Activated CD4-positive, alpha-beta T cell treated with anti-CD3 and anti-CD28 coated beads for 36 hours (primary cell): ENCODE results near the gene ERC2. TPM values are rescaled to one million over a fixed set of nuclear protein-coding genes. Genes with fewer than 3 reads are reported as not detected.

Source experiments
- ATAC-seq: fragments of 200-7000 bp; cut with Tn5 transposase; one replicate; pipeline ENCODE4 v1.10.0; 2021; ENCODE audit warnings: mild to moderate bottlenecking, moderate library complexity
- CTCF ChIA-PET: fragments of 350-600 bp; sonication (Branson Sonifier 250); formaldehyde crosslinking; loops from one replicate; lab custom pipeline; 2021; ENCODE audit warnings: antibody characterized with exemption; lab: Charles Lee
- POLR2A ChIA-PET: fragments of 350-600 bp; sonication (Branson Sonifier 250); formaldehyde crosslinking; loops from one replicate; lab custom pipeline; 2021; ENCODE audit warnings: antibody characterized with exemption, inconsistent platforms; lab: Charles Lee
- DNase-seq: peaks from one replicate; pipeline ENCODE4 v3.0.0-alpha.2; 2020
- H3K27ac Mint-ChIP-seq: one replicate; pipeline ENCODE4 v1.8.0; 2021; ENCODE audit warnings: mixed read lengths
- H3K27me3 Mint-ChIP-seq: one replicate; pipeline ENCODE4 v1.8.0; 2021; ENCODE audit warnings: mixed read lengths
- H3K36me3 Mint-ChIP-seq: one replicate; pipeline ENCODE4 v1.8.0; 2021; ENCODE audit warnings: low read depth, mixed read lengths
- H3K4me1 Mint-ChIP-seq: one replicate; pipeline ENCODE4 v1.8.0; 2021; ENCODE audit warnings: mixed read lengths
- H3K4me3 Mint-ChIP-seq: one replicate; pipeline ENCODE4 v1.8.0; 2021; ENCODE audit warnings: mild to moderate bottlenecking, moderate library complexity, mixed read lengths
- H3K9me3 Mint-ChIP-seq: one replicate; pipeline ENCODE4 v1.8.0; 2021; ENCODE audit warnings: low read depth, mixed read lengths
- intact Hi-C, 2 experiments: fragments of 100-400 bp; cut with DNase I in 1 of 2; cut with micrococcal nuclease in 1 of 2; formaldehyde crosslinking; loops; one replicate each; pipeline versions ENCODE4 v1.14.2 to v1.15.1; 2022 to 2024; cut with DNase I, micrococcal nuclease
- total RNA-seq, 2 experiments: library from RNA; stranded (reverse); gene quantifications; one replicate each; pipeline ENCODE4 v1.2.3, GENCODE V29; 2021

ERC2 gene
- total RNA-seq, 2 experiments from 2014 or later: not detected

DNA sequence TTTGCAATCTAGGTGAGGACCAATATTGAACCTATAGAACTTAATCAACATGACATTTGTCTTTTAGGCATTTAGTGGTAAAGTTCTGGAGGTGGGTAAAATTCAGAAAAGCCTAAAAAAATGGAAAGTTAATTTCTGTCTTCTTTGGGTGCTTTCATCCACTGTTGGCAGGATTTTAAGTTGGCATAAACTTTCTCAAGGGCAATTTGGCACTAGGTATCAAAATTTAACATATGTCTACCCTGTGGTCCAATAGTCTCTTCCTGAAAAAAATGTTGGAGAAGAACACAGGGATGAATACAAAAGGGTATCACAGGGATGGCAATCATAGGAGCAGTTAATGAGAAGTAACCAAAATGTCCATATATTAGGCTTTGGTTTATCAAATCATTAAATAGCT, 754.2 kb downstream of the ERC2 start:
- Mint-ChIP-seq H3K9me3 (no peaks in the 10 kb centered on the region), H3K4me3 (no peak overlapping the region), H3K27me3 (peaks cover 2% of the 10 kb centered on the region), H3K36me3 (no peaks in the 10 kb centered on the region), H3K27ac (no peak overlapping the region), H3K4me1 (no peaks in the 10 kb centered on the region)
- no peak for DNase-seq
- intact Hi-C loops: no loop called here
- POLR2A ChIA-PET: no interaction called here
- ATAC-seq: no peak
- CTCF ChIA-PET: no interaction called here

DNA sequence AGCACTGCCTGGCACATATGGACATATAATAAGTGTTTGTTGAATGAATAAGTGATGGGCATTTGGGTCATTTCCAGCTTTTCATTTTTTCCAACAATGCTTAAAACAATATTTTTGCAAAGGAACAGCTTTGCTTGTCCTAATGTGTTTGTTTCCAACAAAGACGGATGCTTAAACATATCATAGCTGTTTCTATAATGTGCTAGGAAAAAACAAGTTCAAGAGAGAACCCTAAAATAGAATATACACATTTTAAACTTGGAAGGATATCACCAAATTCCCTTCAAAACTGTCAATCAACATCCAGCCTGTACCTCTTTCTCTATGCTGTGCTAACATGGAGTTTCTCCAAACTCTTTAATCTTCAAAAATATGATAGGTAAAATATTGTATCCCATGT, 756.6 kb downstream of the ERC2 start:
- Mint-ChIP-seq H3K4me1 (no peaks in the 10 kb centered on the region), H3K27ac (no peak overlapping the region), H3K27me3 (peaks cover 2% of the 10 kb centered on the region), H3K36me3 (no peaks in the 10 kb centered on the region), H3K4me3 (no peak overlapping the region), H3K9me3 (no peaks in the 10 kb centered on the region)
- ChIA-PET POLR2A (no interaction called here), CTCF (no interaction called here)
- intact Hi-C loops: no loop called here
- ATAC-seq (no peak), DNase-seq (no peak)

DNA sequence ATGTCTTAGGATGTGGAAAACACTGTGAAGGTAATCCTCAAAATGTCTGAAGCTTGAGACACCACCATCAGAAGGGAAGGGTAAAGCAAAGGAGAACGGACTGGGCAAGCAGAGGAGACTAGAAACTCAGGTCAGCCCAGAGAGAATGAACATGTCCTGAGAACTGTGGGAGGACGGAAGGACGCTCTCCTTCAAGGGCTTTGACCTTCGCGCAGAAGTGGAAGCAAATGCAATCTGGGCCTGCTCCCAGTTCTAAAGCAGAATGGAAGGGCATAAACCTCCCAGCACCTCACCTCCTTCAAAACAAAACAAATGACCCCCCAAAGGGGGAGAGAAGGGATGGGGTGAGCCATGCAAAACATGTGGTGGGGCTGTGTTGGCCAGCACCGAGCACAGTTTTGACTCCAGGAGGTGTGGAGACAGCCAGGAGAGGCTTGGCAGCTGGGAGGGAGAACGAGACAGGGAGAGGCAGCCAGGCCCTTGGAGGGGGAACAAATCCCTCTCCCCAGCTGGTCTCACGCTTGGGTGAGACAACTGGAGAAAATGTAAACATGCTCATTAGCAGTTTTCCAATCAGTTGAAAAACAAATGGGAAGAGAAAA, 758.8 kb downstream of the ERC2 start:
- CTCF ChIA-PET: interaction anchor here (0.6 to 1.0 kb wide), 2 partner anchors 9 to 21 kb away, joined by 3 to 6 read pairs; no protein-coding TSS in a partner anchor
- Mint-ChIP-seq H3K36me3 (no peaks in the 10 kb centered on the region), H3K4me3 (no peak overlapping the region), H3K27me3 (peaks cover 4% of the 10 kb centered on the region), H3K9me3 (no peaks in the 10 kb centered on the region), H3K27ac (no peak overlapping the region), H3K4me1 (no peaks in the 10 kb centered on the region)
- POLR2A ChIA-PET: no interaction called here
- no peak for DNase-seq
- ATAC-seq: no peak
- intact Hi-C loops: no loop called here

DNA sequence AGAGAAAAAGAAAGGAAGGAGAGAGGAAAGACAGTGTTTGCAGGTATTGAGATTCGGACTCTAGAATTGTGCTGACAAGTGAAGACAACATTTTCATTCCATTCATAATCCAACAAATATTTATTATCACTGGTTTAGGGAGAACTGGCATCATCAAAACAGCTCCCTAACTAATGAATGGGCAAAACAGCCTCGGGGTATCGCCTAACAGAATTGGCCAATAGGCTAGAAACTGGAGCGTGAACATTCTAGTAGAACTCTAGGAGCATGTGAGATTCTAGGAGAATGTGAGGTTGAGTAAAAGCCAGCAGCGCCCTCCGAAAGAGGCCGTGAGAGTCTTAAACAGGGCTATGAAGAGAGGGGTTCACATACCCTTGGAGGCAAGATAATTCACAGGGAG, 759.3 kb downstream of the ERC2 start:
- ChIA-PET CTCF (interaction anchor here (1.0 kb wide), 1 partner anchor 9 kb away, joined by 6 read pairs; no protein-coding TSS in a partner anchor), POLR2A (no interaction called here)
- H3K27ac Mint-ChIP-seq: no peak overlapping the region
- H3K36me3 Mint-ChIP-seq: no peaks in the 10 kb centered on the region
- H3K4me1 Mint-ChIP-seq: no peaks in the 10 kb centered on the region
- intact Hi-C loops: no loop called here
- no peak for ATAC-seq
- H3K9me3 Mint-ChIP-seq: no peaks in the 10 kb centered on the region
- DNase-seq: no peak
- peaks cover 4% of the 10 kb centered on the region for H3K27me3 Mint-ChIP-seq
- H3K4me3 Mint-ChIP-seq: no peak overlapping the region

DNA sequence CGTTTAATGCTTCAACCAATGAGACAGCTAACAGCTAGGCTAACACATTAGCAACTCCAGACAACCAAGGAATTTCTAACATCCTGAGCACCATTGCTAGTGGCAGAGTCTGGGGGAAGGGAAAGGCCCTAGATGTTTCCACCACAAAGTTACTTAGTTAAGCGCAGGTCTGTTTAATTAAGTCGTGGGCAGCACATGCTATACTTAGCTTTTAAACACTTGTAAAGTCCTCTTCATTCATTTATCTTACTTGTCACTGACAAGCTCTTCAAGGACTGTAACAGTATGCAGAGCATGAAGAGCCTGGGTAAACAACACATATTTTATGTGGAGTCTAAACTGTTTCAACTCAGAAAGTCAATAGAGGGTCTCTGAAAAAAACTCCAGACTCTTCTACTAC, 760.0 kb downstream of the ERC2 start:
- Mint-ChIP-seq H3K36me3 (no peaks in the 10 kb centered on the region), H3K9me3 (no peaks in the 10 kb centered on the region), H3K4me1 (no peaks in the 10 kb centered on the region), H3K4me3 (no peak overlapping the region), H3K27me3 (peaks cover 4% of the 10 kb centered on the region), H3K27ac (no peak overlapping the region)
- DNase-seq (no peak), ATAC-seq (no peak)
- ChIA-PET POLR2A (no interaction called here), CTCF (interaction anchor here (1.0 kb wide), 1 partner anchor 10 kb away, joined by 6 read pairs; no protein-coding TSS in a partner anchor)
- intact Hi-C loops: no loop called here

DNA sequence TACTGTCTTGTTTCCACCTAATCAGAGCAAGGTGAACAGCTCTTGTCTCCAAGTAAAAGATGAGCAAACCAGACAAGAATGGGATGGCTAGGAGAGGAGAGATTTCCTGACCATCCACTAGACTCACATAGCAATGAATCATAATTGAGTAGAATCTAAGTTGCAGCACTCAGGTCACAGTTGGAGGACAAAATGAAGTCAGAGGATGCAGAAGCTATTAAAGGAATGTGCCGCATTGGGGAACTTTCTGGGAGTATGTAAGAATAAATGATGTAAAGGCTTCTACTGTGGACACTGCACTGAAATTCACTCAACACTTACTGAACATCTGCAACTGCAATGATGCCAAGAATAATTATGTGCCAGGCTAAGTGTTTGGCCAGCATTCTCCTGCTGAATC, 763.7 kb downstream of the ERC2 start:
- H3K36me3 Mint-ChIP-seq: no peaks in the 10 kb centered on the region
- CTCF ChIA-PET: interaction anchor here (1.3 kb wide), 1 partner anchor 1050 kb away, joined by 3 read pairs; no protein-coding TSS in a partner anchor
- intact Hi-C loops: no loop called here

DNA sequence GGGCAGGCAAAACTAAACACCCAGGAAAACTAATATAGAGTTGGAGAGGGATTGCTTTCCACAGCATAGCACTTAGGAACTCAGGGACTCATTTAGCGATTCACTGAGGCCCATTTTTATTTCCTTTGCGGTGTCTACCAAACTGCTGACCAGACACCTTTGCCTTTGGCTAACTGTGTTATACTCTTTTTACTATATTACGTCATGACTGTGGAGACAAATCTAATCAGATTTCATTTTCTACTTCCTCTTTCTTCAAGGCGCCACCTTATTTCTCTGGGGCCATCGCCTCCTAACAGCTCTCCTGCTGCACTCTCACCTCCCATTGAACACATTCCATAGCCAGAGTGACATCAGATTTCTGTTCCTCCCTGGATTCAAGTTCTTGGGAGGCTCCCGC, 765.4 kb downstream of the ERC2 start:
- DNase-seq (no peak), ATAC-seq (no peak)
- CTCF ChIA-PET: no interaction called here
- intact Hi-C loops: no loop called here
- H3K4me1 Mint-ChIP-seq: no peaks in the 10 kb centered on the region
- POLR2A ChIA-PET: interaction anchor here (0.6 kb wide), 1 partner anchor 499 kb away, joined by 5 read pairs; no protein-coding TSS in a partner anchor
- H3K27me3 Mint-ChIP-seq: peaks cover 7% of the 10 kb centered on the region
- no peak overlapping the region for H3K4me3 Mint-ChIP-seq
- no peaks in the 10 kb centered on the region for H3K9me3 Mint-ChIP-seq
- no peak overlapping the region for H3K27ac Mint-ChIP-seq
- H3K36me3 Mint-ChIP-seq: no peaks in the 10 kb centered on the region

More for the DNA sequence above, 763.7 kb downstream of the ERC2 start:
- no peaks in the 10 kb centered on the region for H3K9me3 Mint-ChIP-seq
- ATAC-seq (no peak), DNase-seq (no peak)
- POLR2A ChIA-PET: no interaction called here
- H3K4me1 Mint-ChIP-seq: no peaks in the 10 kb centered on the region
- no peak overlapping the region for H3K4me3 Mint-ChIP-seq
- H3K27me3 Mint-ChIP-seq: peaks cover 9% of the 10 kb centered on the region
- H3K27ac Mint-ChIP-seq: no peak overlapping the region

DNA sequence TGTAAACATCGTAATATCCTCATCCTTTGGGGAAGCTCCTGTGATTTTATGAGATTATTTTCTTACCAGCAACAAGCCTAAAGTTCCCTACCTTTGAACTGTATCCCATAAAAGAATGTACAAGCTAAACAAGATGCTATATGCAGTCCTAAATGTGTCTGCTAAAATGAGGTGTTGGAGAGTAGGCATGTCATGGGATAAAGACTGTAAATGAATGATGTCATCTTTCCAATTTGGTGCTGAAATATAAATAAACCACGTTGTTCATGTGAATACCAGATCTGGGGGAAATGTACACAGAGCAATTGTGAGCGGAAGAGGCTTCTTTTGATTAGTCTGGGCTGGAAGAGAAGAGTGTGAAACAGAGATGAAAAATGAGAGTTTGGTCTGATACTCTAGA, 766.3 kb downstream of the ERC2 start:
- Mint-ChIP-seq H3K4me1 (no peaks in the 10 kb centered on the region), H3K9me3 (no peaks in the 10 kb centered on the region), H3K36me3 (no peaks in the 10 kb centered on the region), H3K27ac (no peak overlapping the region), H3K4me3 (no peak overlapping the region), H3K27me3 (peaks cover 7% of the 10 kb centered on the region)
- DNase-seq (no peak), ATAC-seq (no peak)
- ChIA-PET CTCF (interaction anchor here (0.5 to 0.6 kb wide), 2 partner anchors 11 to 551 kb away, joined by 3 read pairs; no protein-coding TSS in a partner anchor), POLR2A (no interaction called here)
- intact Hi-C loops: no loop called here

DNA sequence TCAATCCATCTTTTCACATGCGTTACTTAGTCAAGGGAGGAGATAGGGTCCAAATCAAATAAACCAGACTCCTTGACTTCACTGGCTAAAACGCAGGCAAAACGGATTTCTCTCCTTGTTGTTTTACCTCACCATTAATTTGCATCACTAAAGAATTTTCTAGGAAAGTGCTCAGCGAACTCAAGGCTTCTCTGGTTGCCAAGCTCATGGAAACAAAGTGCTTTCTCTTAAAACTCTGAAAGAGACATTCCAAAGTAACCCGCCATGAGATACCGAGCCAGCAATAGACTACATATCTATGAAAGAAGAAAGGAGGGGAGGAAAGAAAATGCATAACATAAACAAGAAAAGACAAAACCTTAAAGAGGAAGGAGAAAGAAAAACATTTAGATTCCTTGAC, 769.4 kb downstream of the ERC2 start:
- POLR2A ChIA-PET: no interaction called here

DNA sequence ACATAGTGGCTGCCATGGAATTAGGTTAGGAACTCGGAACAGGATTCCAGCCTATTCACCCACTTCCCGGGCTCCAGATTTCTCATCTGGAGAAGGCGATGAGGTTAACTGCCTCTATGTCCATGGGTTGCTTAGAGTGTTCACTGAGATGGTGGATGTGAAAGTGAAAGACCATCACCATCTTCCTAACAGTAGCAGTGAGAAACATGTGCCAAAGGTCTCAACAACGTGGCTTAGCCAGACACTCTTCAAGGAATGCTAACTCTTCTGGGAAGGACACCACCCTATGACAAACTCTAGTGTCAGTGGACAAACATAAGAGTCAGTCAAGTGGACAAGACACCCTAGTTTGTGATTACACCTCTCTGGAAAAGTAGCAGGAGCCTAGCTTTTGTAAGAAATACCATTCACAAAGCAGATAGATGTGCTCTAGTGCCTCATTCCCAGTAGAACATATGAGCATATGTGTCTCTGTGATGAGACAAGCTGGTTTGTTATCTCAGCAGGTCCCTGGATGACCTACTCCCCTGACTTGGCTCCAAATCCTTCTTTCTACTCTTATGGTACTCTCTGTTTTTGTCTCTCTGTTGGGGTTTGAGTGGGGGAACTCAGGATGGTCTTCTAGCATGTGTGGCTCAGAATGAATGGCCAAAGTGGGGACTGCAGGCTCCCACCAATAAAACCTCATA, 770.9 kb downstream of the ERC2 start:
- no peaks in the 10 kb centered on the region for H3K4me1 Mint-ChIP-seq
- CTCF ChIA-PET: no interaction called here
- no peaks in the 10 kb centered on the region for H3K9me3 Mint-ChIP-seq
- H3K27me3 Mint-ChIP-seq: peaks cover 5% of the 10 kb centered on the region
- ATAC-seq: no peak
- no peaks in the 10 kb centered on the region for H3K36me3 Mint-ChIP-seq
- intact Hi-C loops: no loop called here
- no peak overlapping the region for H3K27ac Mint-ChIP-seq
- no peak overlapping the region for H3K4me3 Mint-ChIP-seq
- DNase-seq: no peak
- POLR2A ChIA-PET: no interaction called here

More for the DNA sequence above, 769.4 kb downstream of the ERC2 start:
- DNase-seq (no peak), ATAC-seq (no peak)
- no peaks in the 10 kb centered on the region for H3K36me3 Mint-ChIP-seq
- intact Hi-C loops: no loop called here
- no peak overlapping the region for H3K4me3 Mint-ChIP-seq
- CTCF ChIA-PET: no interaction called here
- H3K27ac Mint-ChIP-seq: no peak overlapping the region
- H3K4me1 Mint-ChIP-seq: no peaks in the 10 kb centered on the region
- H3K27me3 Mint-ChIP-seq: peaks cover 5% of the 10 kb centered on the region
- no peaks in the 10 kb centered on the region for H3K9me3 Mint-ChIP-seq

DNA sequence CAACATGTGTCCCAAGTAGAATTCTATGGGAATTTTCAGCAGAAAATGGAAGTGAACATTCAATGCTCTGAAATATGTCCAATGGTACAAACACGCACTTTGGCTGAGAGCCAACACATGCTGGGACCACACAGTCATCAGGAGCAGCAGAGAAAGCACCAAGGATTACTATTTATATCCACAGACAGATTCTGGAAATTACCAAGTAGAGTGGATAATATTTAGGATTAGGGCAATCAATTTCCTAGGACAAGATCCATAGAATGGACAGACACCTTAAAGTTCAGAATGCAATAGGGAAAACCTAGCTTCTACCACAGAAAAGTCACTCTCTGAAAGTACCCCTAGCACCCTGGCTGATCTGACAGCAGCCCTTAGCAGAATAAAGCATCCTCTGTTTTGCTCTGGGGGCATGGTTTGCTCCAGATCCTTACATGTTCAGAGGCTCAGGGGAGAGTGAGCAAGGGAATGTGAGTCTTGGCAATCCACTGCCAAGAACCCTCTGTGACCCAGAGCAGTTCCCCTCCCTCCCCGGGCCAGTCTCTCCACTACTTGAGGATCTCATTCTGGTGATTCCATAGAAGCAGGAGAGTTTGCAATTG, 775.2 kb downstream of the ERC2 start:
- POLR2A ChIA-PET: no interaction called here
- intact Hi-C loops: no loop called here
- Mint-ChIP-seq H3K4me1 (no peaks in the 10 kb centered on the region), H3K4me3 (no peak overlapping the region), H3K27me3 (no peaks in the 10 kb centered on the region), H3K9me3 (no peaks in the 10 kb centered on the region), H3K27ac (no peak overlapping the region), H3K36me3 (no peaks in the 10 kb centered on the region)
- CTCF ChIA-PET: no interaction called here
- ATAC-seq (no peak), DNase-seq (no peak)
